DND-41 (cell line): ENCODE data around the gene SCUBE1.

Source experiments
- CTCF ChIP-seq: IDR thresholded peaks from 2 replicates; pipeline ENCODE4 v1.5.1; 2012; ENCODE audit warnings: borderline replicate concordance, low read length, moderate library complexity, mild to moderate bottlenecking; ENCODE audit not compliant: poor library complexity, severe bottlenecking; ENCODE audit errors: extremely low read depth
- EZH2 ChIP-seq: IDR thresholded peaks from 3 replicates; pipeline ENCODE4 v1.6.1; 2012; ENCODE audit warnings: borderline replicate concordance, low read depth, mild to moderate bottlenecking, moderate library complexity, low read length, inconsistent platforms; ENCODE audit not compliant: severe bottlenecking

- no peak for TF ChIP-seq EZH2
- no peak for TF ChIP-seq CTCF
Observed at GRCh38 chr22:43202326-43202725, 140.8 kb downstream of the SCUBE1 start.
